Measurements from ENCODE around the gene OBSCN.

Gene OBSCN

GRCh38 chr1:228270032-228270431, 62.2 kb downstream of the OBSCN start:
- ChIA-PET POLR2A (no interaction called here), CTCF (no interaction called here)
- TF ChIP-seq BHLHE40 (IDR thresholded peaks at IDR 0.05; ENCODE audit: borderline replicate concordance) (no peak), SUZ12 (IDR thresholded peaks at IDR 0.05) (no peak), TARDBP (IDR thresholded peaks at IDR 0.05) (no peak), ELF4 (IDR thresholded peaks at IDR 0.05) (no peak), ZNF384 (IDR thresholded peaks at IDR 0.05) (no peak), LEF1 (IDR thresholded peaks at IDR 0.05; ENCODE audit: borderline replicate concordance) (no peak), FOXK2 (IDR thresholded peaks at IDR 0.05) (no peak)
- no peak for DNase-seq (ENCODE audit: extremely low spot score)

DNA sequence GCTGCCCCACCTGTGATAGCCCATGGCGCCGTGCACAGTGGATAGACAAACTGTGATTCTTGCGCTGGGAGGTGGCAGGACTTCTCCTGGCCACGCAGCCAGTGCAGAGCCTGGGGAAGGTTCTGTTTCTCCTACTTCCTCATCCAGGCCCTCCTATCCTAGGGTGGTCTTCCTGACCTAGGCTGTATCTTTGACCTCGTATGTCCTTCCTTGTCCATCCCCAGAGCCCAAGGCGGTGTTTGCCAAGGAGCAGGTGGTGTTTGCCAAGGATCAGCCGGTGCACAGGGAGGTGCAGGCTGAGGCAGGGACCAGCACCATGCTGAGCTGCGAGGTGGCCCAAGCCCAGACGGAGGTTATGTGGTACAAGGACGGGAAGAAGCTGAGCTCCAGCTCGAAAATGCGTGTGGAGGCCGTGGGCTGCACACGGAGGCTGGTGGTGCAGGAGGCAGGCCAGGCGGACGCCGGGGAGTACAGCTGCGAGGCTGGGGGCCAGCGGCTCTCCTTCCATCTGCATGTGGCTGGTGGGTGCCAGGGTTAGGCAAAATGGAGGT, 63.9 kb downstream of the OBSCN start:
- ChIA-PET POLR2A (no interaction called here), CTCF (interaction anchor here (0.7 to 1.2 kb wide), 2 partner anchors 35 to 98 kb away, joined by 3 read pairs; no protein-coding TSS in a partner anchor)
- DNase-seq (ENCODE audit: extremely low spot score), result no peak
- TF ChIP-seq TARDBP (IDR thresholded peaks at IDR 0.05) (no peak), SP1 (IDR thresholded peaks at IDR 0.05) (no peak), FOXK2 (IDR thresholded peaks at IDR 0.05) (no peak), HDGF (IDR thresholded peaks at IDR 0.05; ENCODE audit: borderline replicate concordance) (no peak), LEF1 (IDR thresholded peaks at IDR 0.05; ENCODE audit: borderline replicate concordance) (no peak), NFRKB (IDR thresholded peaks at IDR 0.05) (no peak), ARNT (IDR thresholded peaks at IDR 0.05) (no peak), ZNF384 (IDR thresholded peaks at IDR 0.05) (no peak)

DNA sequence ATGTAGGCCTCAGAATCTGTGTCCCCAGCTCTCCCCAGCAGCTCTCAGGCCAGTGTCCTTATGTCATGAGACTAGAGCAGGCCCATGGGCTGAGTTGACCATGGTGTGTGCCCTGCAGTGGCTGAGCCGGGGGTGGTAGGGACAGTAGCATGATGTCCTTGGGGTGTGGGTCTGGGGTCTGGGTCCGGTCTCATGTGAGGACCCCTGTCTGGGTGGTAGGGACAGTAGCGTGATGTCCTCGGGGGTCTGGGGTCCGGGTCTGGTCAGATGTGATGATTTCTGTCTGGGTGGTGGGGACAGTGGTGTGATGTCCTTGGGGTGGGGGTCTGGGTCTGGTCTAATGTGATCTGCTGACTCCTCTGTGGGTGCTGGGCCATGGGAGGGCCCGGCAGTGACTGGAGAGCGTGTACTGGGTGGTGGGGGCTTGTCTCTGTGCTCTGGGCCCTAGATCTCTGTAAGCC, 64.5 kb downstream of the OBSCN start:
- DNase-seq (ENCODE audit: extremely low spot score), result no peak
- TF ChIP-seq SP1 (IDR thresholded peaks at IDR 0.05), result no peak
- TF ChIP-seq, protein P1, sequence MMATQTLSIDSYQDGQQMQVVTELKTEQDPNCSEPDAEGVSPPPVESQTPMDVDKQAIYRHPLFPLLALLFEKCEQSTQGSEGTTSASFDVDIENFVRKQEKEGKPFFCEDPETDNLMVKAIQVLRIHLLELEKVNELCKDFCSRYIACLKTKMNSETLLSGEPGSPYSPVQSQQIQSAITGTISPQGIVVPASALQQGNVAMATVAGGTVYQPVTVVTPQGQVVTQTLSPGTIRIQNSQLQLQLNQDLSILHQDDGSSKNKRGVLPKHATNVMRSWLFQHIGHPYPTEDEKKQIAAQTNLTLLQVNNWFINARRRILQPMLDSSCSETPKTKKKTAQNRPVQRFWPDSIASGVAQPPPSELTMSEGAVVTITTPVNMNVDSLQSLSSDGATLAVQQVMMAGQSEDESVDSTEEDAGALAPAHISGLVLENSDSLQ (IDR thresholded peaks at IDR 0.05), result no peak
- TF ChIP-seq TARDBP (IDR thresholded peaks at IDR 0.05), result no peak
- TF ChIP-seq NFRKB (IDR thresholded peaks at IDR 0.05), result no peak
- ChIA-PET POLR2A (no interaction called here), CTCF (interaction anchor here (0.7 to 1.2 kb wide), 2 partner anchors 36 to 98 kb away, joined by 3 read pairs; no protein-coding TSS in a partner anchor)

- POLR2A ChIA-PET, result no interaction called here
- no peak for TF ChIP-seq BHLHE40 (IDR thresholded peaks at IDR 0.05; ENCODE audit: borderline replicate concordance)
- TF ChIP-seq HDGF (IDR thresholded peaks at IDR 0.05; ENCODE audit: borderline replicate concordance), result no peak
- no peak for TF ChIP-seq FOXA1 (IDR thresholded peaks at IDR 0.05)
- TF ChIP-seq, protein P1 (IDR thresholded peaks at IDR 0.05), result no peak
- TF ChIP-seq L3MBTL2 (conservative IDR thresholded peaks at IDR 0.05), result no peak
- TF ChIP-seq ZNF384 (IDR thresholded peaks at IDR 0.05), result no peak
- no peak for TF ChIP-seq SUZ12 (IDR thresholded peaks at IDR 0.05)
- no peak for TF ChIP-seq NFRKB (IDR thresholded peaks at IDR 0.05)
- no peak for TF ChIP-seq CTBP1 (IDR thresholded peaks at IDR 0.05; ENCODE audit: borderline replicate concordance)
- no peak for TF ChIP-seq ELF4 (IDR thresholded peaks at IDR 0.05)
- no peak for TF ChIP-seq FOXK2 (IDR thresholded peaks at IDR 0.05)
- no peak for TF ChIP-seq SP1 (IDR thresholded peaks at IDR 0.05)
- TF ChIP-seq LEF1 (IDR thresholded peaks at IDR 0.05; ENCODE audit: borderline replicate concordance), result no peak
- CTCF ChIA-PET, result no interaction called here
- no peak for DNase-seq (ENCODE audit: extremely low spot score)
These were observed 65.2 kb downstream of the OBSCN start for GRCh38 chr1:228272831-228273571.

GRCh38 chr1:228273720-228274451, 66.0 kb downstream of the OBSCN start:
- no peak for DNase-seq (ENCODE audit: extremely low spot score)
- ChIA-PET CTCF (no interaction called here), POLR2A (no interaction called here)
- TF ChIP-seq FOXK2 (IDR thresholded peaks at IDR 0.05) (no peak), SP1 (IDR thresholded peaks at IDR 0.05) (no peak), SUZ12 (IDR thresholded peaks at IDR 0.05) (no peak), CTBP1 (IDR thresholded peaks at IDR 0.05; ENCODE audit: borderline replicate concordance) (no peak), NFRKB (IDR thresholded peaks at IDR 0.05) (no peak), BHLHE40 (IDR thresholded peaks at IDR 0.05; ENCODE audit: borderline replicate concordance) (no peak), L3MBTL2 (conservative IDR thresholded peaks at IDR 0.05) (no peak), LEF1 (IDR thresholded peaks at IDR 0.05; ENCODE audit: borderline replicate concordance) (no peak), ARNT (IDR thresholded peaks at IDR 0.05) (no peak), FOXA1 (IDR thresholded peaks at IDR 0.05) (no peak), HDGF (IDR thresholded peaks at IDR 0.05; ENCODE audit: borderline replicate concordance) (no peak), FOXM1 (IDR thresholded peaks at IDR 0.05; ENCODE audit: borderline replicate concordance) (no peak), ELF4 (IDR thresholded peaks at IDR 0.05) (no peak), TARDBP (IDR thresholded peaks at IDR 0.05) (no peak), ZNF384 (IDR thresholded peaks at IDR 0.05) (no peak)
- TF ChIP-seq, protein P1 (IDR thresholded peaks at IDR 0.05), result no peak

All from HEK293T (cell line).